Effector memory CD4-positive, alpha-beta T cell (primary cell): ENCODE results near the gene PHF2.

Experiments used
- DNase-seq, 3 donors: peaks; one replicate each; pipeline ENCODE4 v3.0.0-alpha.2; 2020
- H3K27ac ChIP-seq: 2 replicates; pipeline ENCODE4 v1.7.0; 2013; ENCODE audit warnings: mild to moderate bottlenecking, low read length, moderate library complexity; ENCODE audit not compliant: insufficient read depth, poor library complexity, severe bottlenecking
- H3K27me3 ChIP-seq: replicated peaks from 2 replicates; pipeline ENCODE4 v1.7.0; 2013; ENCODE audit warnings: mild to moderate bottlenecking, low read length; ENCODE audit not compliant: insufficient read depth, control insufficient read depth, poor library complexity, severe bottlenecking
- H3K36me3 ChIP-seq: 2 replicates; pipeline ENCODE4 v1.7.0; 2013; ENCODE audit warnings: mild to moderate bottlenecking, low read length, moderate library complexity; ENCODE audit not compliant: control insufficient read depth, insufficient read depth
- H3K4me1 ChIP-seq: 2 replicates; pipeline ENCODE4 v1.7.0; 2013; ENCODE audit warnings: low read length, mild to moderate bottlenecking; ENCODE audit not compliant: control insufficient read depth, insufficient read depth, poor library complexity, severe bottlenecking
- H3K4me3 ChIP-seq: 2 replicates; pipeline ENCODE4 v1.7.0; 2013; ENCODE audit warnings: low read length, low read depth, mild to moderate bottlenecking; ENCODE audit not compliant: insufficient read depth, poor library complexity, severe bottlenecking
- H3K9me3 ChIP-seq: 2 replicates; pipeline ENCODE4 v1.7.0; 2013; ENCODE audit warnings: mild to moderate bottlenecking, low read length, moderate library complexity; ENCODE audit not compliant: control insufficient read depth

Gene PHF2

DNA sequence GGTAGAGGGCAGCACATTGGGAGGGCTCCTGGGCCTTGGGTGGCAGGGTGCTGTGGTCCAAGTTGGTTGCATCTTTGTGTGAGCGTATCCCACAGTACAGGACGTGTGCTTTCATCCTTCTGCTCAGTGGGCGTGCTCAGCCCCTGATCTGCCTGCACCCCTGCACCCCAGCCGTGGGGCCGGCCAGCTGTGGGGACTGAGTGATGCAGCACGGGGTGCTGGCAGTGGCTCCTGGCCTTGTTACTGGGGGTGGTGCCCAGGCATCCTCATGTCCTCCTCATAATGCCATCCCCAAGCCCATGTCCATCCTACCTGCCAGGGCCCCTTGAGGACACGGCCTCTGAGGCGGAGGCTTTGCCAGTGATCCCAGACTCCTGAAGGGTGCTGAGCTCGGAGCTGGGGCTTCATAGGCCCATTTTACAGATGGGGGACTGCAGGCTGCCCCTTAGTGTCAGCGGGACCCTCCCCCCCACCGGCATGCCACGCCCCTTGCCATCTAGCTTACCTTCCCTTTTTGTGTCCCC lies 100.7 kb downstream of the PHF2 start:
- H3K9me3 ChIP-seq = no peaks in the 10 kb centered on the region
- peaks cover 44% of the 10 kb centered on the region for H3K36me3 ChIP-seq
- no peak overlapping the region for H3K27ac ChIP-seq
- no peaks in the 10 kb centered on the region for H3K4me1 ChIP-seq
- no peak overlapping the region for H3K4me3 ChIP-seq
- no peak for DNase-seq
- no peaks in the 10 kb centered on the region for H3K27me3 ChIP-seq

DNA sequence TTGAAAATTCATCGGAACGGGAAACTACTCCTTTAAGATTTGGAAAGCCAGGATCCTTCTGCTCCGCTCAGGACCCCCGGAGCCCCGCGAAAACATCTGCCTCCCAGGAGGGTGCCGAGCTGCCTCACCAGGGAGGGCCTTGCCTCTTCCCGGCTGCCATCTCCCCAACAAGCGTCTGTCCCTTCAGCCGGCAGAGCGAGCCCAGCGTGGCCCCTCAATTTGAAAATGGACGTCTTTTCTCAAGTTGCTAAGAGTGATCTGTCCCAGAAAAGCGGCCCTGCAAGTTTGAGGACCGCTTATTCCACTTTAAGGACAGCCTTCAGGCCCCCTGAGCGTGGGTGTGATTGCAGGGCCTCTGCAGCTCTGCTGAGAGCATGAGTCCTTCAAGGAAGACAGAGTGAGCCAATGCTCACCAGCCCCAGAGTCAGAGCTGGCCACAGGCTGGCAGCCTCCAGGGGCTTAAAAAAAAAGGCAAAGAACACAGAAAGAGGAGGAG lies 101.3 kb downstream of the PHF2 start:
- H3K4me3 ChIP-seq = no peak overlapping the region
- no peaks in the 10 kb centered on the region for H3K4me1 ChIP-seq
- no peak for DNase-seq
- H3K36me3 ChIP-seq = peaks cover 44% of the 10 kb centered on the region
- no peak overlapping the region for H3K27ac ChIP-seq
- no peaks in the 10 kb centered on the region for H3K27me3 ChIP-seq
- no peaks in the 10 kb centered on the region for H3K9me3 ChIP-seq

DNA sequence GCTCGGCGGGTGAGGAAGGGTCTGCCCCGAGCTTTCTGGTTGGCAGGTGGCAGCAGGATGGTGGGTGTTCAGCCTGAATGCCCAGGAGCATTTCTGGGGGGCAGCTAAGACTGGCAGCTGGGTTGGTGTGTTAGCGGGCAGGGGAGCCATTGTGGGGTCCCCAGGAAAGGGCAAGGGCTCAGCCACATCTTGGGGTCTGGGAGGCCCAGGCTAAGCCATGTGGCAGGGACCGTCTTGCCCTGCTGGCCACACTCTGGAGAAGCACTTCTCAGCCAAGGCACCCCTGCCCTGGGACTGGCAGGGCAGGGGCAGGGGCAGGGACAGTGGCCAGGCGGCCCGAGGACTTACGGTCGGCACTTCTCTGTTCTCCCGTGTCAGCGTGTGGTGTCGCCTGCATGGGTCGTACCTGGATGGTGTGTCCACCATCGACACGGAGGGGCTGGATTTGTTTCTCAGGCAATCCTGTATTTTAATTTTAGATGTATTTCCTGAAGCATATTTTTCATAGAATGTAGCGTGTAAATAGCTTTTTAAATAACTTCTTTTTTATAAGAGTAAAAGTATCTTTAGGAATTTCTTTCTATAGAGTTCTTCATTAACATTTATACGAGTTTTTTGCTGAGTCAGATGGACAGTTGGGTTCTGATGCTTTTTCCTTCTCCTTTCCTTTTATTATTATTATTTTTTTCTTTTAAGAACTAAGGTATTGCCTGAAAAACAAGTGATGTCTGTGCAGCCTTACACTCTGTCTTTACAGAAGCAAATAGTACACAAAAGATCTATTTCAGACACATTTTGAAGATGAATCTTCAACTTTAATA lies 102.0 kb downstream of the PHF2 start:
- Histone ChIP-seq H3K36me3 (peaks cover 41% of the 10 kb centered on the region), H3K9me3 (no peaks in the 10 kb centered on the region)
- DNase-seq = no peak

DNA sequence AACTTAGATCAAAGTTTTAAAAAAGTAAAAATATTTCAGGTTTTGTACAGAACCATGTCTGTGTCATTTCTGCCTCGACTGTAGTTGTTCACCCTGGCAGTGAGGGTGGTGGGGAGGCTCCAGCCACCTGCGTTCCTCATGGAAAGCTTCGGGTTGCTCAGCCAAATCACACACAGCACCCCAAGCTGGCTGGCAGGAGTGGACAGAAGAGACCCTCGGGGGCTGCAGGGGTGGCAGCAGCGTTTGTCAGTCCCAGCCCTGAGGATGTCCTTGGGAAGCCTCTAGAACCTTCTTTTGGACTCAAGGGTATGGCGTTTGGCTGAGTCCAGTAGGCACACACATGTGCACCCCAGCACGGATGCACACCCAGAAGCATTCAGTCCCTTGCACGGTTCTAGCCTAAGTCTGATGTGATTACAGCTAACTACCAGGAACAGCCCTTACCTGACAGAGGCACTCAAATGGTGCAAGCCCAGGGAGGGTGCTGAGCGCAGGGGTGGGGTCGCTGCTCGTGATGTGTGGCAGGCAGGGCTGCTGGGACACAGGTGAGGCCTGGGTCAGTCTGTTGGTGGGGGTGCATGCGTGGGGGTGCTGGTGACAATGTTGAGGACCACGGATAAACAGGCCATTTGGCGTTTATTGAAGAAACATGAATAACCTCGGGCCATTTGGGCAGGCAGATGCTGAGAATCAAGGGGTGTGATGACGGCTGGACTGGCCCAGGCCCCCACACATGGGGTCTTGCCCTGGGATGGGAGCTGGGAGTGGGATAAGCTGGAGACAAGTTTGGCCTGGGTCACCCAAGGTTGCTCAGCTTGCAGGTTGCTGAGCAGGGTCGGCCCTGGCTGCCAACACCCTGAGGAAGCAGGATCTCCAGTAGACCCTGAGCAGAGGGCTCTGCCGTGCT lies 103.4 kb downstream of the PHF2 start:
- peaks cover 33% of the 10 kb centered on the region for H3K36me3 ChIP-seq
- no peaks in the 10 kb centered on the region for H3K27me3 ChIP-seq
- H3K9me3 ChIP-seq = no peaks in the 10 kb centered on the region
- H3K4me1 ChIP-seq = no peaks in the 10 kb centered on the region
- H3K27ac ChIP-seq = no peak overlapping the region
- no peak overlapping the region for H3K4me3 ChIP-seq
- DNase-seq = no peak

More for the DNA sequence above, 102.0 kb downstream of the PHF2 start:
- no peak overlapping the region for H3K27ac ChIP-seq
- H3K27me3 ChIP-seq = no peaks in the 10 kb centered on the region
- no peak overlapping the region for H3K4me3 ChIP-seq
- no peaks in the 10 kb centered on the region for H3K4me1 ChIP-seq

DNA sequence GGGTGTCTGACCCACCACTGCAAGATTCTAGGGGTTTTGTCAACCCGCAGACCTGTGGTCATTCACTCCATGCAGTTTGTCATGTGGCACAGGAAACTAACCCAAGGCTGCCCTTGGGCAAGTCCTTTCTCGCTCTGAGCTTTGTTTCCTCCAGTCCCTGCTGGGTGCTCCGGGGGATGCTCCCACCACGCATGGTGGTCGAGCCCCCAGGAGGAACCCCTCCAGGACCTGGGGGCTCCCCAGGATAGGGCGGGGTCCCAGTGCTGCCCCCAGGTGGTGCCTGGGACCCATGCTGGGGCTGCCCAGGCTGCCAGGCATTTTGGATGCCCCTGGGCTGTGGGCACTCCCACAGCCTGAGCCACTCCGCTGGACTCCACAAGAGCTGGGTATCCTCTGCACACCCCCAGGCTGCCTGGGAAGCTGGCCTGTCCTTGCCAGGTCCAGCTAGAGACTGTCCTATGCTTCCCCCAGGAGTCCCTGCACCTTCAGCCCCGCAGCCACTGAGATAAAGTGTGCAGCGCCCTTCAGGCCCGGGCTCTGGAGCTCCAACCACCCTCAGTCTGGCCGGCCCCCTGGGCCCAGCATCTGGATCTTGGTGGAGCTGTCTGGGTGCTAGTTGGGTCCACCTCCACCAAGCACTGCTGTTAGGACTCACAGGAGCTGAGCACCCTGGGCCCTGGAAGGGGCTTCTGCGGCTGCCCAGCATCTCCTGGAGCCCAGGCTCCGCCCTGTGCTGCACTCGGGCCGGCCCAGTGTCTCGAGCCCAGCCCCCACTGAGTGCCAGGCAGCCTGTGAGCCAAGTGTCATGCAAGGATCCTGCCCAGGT lies 104.3 kb downstream of the PHF2 start:
- DNase-seq = no peak
- Histone ChIP-seq H3K4me1 (no peaks in the 10 kb centered on the region), H3K4me3 (no peak overlapping the region), H3K27ac (no peak overlapping the region), H3K36me3 (peaks cover 25% of the 10 kb centered on the region), H3K27me3 (no peaks in the 10 kb centered on the region), H3K9me3 (no peaks in the 10 kb centered on the region)

DNA sequence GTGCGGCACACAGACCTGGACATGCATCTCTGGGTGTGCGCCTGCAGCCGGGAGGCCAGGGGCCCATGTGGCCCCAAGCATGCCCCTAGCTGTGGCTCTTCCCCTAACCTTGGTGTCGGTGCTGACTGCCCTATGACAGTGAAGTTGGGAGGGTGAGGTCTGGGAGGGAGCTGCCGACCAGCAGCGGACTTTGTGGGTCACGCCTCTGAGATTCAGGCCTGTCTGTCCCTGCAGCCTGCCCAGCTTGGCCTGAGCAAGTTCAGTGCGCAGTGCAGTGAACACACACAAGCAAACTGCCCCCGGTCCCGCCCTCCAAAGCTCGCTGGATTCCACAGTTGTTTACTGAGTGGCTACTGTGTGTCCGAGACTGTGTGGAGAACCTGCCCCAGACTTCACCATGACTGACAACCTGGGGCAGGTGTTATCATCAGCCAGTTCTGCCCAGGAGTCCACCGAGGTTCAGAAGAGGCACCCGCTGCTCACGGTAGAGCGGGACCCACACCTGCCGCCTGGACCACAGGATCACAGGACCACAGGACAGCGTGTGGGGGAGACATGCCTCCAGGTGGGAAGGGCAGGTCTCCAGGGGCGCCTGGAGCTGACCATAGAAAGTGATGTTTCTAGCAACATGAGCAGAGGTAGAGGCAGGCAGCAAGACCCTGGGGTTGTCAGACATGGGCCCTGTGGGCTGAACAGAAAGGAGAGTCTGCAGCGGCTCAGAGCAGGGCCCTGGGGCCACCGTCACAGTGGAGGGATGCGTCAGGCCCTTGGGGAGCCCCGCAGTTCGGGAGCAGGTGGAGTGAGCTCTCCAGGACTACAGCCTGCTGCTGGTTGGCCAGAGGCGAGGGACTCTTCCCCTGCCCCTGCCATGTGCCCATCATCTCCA lies 105.1 kb downstream of the PHF2 start:
- H3K27me3 ChIP-seq = no peaks in the 10 kb centered on the region
- H3K4me3 ChIP-seq = no peak overlapping the region
- no peak for DNase-seq
- H3K4me1 ChIP-seq = no peaks in the 10 kb centered on the region
- no peaks in the 10 kb centered on the region for H3K9me3 ChIP-seq
- peaks cover 17% of the 10 kb centered on the region for H3K36me3 ChIP-seq
- H3K27ac ChIP-seq = no peak overlapping the region

DNA sequence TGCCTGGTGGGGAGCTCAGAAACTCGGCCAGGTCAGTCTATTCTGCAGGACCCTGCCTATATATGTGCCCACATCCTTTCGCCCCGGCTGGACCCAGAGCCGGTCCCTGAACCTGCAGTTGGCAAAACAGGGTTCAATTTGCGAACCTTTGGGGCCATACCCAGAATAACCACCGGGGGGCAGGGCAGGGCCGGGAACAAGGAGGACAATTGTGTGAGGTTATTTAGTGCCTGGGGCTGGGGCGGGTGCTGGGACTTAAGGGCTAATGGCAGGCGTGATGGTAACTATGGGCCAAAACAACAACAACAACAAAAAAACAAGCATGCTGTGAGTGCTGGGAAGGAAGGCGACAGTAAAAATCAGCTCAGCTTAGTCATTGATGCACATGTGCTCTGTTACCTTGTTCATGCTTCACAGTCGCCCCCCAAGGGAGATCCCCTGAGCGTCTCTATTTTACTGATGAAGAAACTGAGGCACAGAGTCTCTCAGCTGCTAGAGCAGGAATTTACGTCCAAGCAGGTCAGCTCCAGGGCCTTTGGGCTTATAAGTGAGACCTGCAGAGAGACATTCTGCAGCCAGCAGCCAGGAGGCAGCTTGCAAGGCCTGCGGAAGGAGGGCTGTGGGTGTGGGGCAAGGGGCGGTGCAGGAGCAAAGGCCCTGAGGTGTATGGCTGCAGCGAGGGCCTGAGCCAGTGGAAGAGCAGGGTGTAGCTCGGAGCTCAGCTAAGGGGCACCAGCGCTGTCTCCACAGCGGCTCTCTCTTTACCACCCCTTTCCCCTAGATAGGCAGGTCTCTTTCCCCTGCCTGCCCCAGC lies 106.0 kb downstream of the PHF2 start:
- DNase-seq = peak in 1 of 3 donors; percentile 16
- no peak overlapping the region for H3K27ac ChIP-seq
- no peaks in the 10 kb centered on the region for H3K27me3 ChIP-seq
- H3K4me1 ChIP-seq = no peaks in the 10 kb centered on the region
- H3K9me3 ChIP-seq = no peaks in the 10 kb centered on the region
- peaks cover 8% of the 10 kb centered on the region for H3K36me3 ChIP-seq
- no peak overlapping the region for H3K4me3 ChIP-seq

DNA sequence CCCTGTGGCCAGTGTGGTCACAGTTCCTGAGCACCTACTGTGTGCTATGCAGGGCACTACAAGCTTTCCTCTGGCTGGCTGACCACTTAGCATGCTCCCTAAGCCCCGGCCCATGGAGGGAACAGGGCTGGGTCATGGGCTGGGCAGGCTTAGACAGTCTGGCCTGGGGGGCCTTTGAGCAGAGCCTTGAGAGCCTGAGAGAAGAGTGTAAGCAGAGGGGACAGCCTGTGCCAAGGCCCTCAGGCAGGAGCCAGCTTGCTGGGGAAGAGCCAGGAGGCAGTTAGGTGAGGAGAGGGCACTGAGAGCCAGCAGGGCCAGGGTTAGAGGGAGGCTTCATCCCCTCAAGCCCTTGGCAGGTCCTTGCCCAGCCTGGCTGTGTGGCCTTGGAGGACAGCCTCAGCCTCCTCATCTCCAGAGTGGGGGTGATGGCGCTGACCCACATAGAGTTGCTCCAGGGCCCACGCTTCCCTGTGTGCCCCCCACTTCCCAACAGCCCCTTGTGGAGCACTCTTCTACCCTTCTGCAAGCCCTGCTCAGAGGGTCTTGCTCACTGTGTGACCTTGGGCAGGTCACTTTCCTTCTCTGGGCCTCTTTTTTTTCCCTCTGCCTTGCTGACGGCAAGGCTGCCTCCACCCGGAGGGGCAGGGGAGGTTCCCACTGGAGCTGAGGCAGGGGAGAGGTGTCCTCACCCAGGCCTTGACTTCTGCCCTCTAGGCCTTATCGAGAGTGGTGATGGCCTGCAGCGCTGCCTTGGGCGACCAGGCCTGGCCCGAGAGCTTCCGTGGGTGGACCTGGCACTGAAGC lies 107.1 kb downstream of the PHF2 start:
- DNase-seq = no peak
- Histone ChIP-seq H3K4me3 (no peak overlapping the region), H3K36me3 (no peaks in the 10 kb centered on the region), H3K27me3 (no peaks in the 10 kb centered on the region), H3K9me3 (peaks cover 3% of the 10 kb centered on the region), H3K27ac (no peak overlapping the region), H3K4me1 (no peaks in the 10 kb centered on the region)
